SK-N-SH (cell line): Measurements from ENCODE around the gene TRABD2A.

Experiments used
- FOXJ3 ChIP-seq: sonication (generic); formaldehyde crosslinking; IDR thresholded peaks from 2 replicates; pipeline ENCODE4 v1.5.1; 2020; ENCODE audit warnings: mild to moderate bottlenecking, missing genetic modification reagents
- TCF12 ChIP-seq: IDR thresholded peaks from 2 replicates; pipeline ENCODE4 v1.4.0; 2012
- TF ChIP-seq, protein P1 (sequence below): fragments of 200-600 bp; sonication (generic); IDR thresholded peaks from 2 replicates; pipeline ENCODE4 v1.6.1; 2017; ENCODE audit warnings: antibody characterized with exemption, mild to moderate bottlenecking, moderate library complexity

DNA sequence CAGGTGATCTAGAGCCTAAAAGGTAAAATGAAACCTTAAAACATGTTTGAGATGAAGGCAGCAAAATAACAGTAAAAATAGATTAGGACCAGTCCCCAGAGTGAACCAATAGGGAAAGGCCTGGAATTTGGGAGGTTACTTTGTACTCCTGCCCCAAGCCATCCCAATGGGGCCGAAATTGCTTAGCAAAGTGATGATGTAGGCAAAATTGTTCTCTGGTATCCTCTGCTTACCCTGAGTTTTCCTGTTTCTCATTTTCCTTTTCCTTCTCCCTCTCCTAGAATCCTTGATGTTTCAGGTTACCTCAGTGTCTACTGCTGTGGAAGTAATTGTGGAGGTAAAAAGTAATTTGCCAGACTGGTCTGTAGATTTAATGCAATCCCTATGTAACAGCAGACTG is 92.9 kb downstream of the TRABD2A start:
- TF ChIP-seq TCF12 (no peak), FOXJ3 (CRISPR knock-in tag) (no peak)
- TF ChIP-seq, protein P1, sequence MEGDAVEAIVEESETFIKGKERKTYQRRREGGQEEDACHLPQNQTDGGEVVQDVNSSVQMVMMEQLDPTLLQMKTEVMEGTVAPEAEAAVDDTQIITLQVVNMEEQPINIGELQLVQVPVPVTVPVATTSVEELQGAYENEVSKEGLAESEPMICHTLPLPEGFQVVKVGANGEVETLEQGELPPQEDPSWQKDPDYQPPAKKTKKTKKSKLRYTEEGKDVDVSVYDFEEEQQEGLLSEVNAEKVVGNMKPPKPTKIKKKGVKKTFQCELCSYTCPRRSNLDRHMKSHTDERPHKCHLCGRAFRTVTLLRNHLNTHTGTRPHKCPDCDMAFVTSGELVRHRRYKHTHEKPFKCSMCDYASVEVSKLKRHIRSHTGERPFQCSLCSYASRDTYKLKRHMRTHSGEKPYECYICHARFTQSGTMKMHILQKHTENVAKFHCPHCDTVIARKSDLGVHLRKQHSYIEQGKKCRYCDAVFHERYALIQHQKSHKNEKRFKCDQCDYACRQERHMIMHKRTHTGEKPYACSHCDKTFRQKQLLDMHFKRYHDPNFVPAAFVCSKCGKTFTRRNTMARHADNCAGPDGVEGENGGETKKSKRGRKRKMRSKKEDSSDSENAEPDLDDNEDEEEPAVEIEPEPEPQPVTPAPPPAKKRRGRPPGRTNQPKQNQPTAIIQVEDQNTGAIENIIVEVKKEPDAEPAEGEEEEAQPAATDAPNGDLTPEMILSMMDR: no peak
